ENCODE measurements around the gene PITX3.

- TF ChIP-seq CTCF (IDR thresholded peaks at IDR 0.05), result no peak
- TF ChIP-seq POLR2AphosphoS5 (IDR thresholded peaks at IDR 0.05), result no peak
- no peak for TF ChIP-seq EP300 (IDR thresholded peaks at IDR 0.05)
Measured at GRCh38 chr10:102283890-102284289, 42.6 kb upstream of the PITX3 start.

All from upper lobe of left lung (tissue), 4 donors.